Measurements from ENCODE around the gene REXO4. TPM values are rescaled to one million over a fixed set of nuclear protein-coding genes. Genes with fewer than 3 reads are reported as not detected.

The REXO4 gene
- total and polyA plus RNA-seq, 2 donors (not counting 1 experiment from before 2014, with no cell fraction given): 16.6 to 21.1 TPM

- H3K9me3 ChIP-seq (ENCODE audit: control insufficient read depth, insufficient read depth, low read depth, low read length): no peaks in the 10 kb centered on the region
- no peak for DNase-seq (ENCODE audit: low read depth in 2 of 2)
- no peak for TF ChIP-seq EZH2 (IDR thresholded peaks at IDR 0.05; ENCODE audit: low read length, missing control alignments)
- no peak for TF ChIP-seq CTCF (conservative IDR thresholded peaks at IDR 0.05 in 1 of 2, IDR thresholded peaks at IDR 0.05 in 1 of 2; ENCODE audit: low read depth in 1 of 2, low read length in 2 of 2)
Observed at GRCh38 chr9:133401588-133401987, 16.2 kb downstream of the REXO4 start.

GRCh38 chr9:133400292-133400691 is 17.5 kb downstream of the REXO4 start:
- Histone ChIP-seq H3K79me2 (ENCODE audit: control insufficient read depth, insufficient read depth, low read length) (no peaks in the 10 kb centered on the region), H3K27me3 (ENCODE audit: control insufficient read depth, insufficient read depth, low read length) (peaks cover 3% of the 10 kb centered on the region), H3K9ac (ENCODE audit: insufficient read depth, low read length) (no peak overlapping the region), H2AFZ (ENCODE audit: low read length) (no peak overlapping the region), H3K9me3 (ENCODE audit: control insufficient read depth, insufficient read depth, low read depth, low read length) (no peaks in the 10 kb centered on the region), H3K27ac (ENCODE audit: insufficient read depth, low read length) (no peak overlapping the region), H3K36me3 (ENCODE audit: control insufficient read depth, insufficient read depth, low read length) (peaks cover 3% of the 10 kb centered on the region), H3K4me1 (ENCODE audit: control insufficient read depth, extremely low read depth, insufficient read depth, low read length) (no peaks in the 10 kb centered on the region), H3K4me3 (replicated peaks in 1 of 4; ENCODE audit: control extremely low read depth in 1 of 4, insufficient read depth in 1 of 4, low read depth in 3 of 4, low read length in 4 of 4) (no peak overlapping the region), H4K20me1 (ENCODE audit: control insufficient read depth, extremely low read depth, insufficient read depth, low read length) (no peaks in the 10 kb centered on the region), H3K4me2 (ENCODE audit: extremely low read depth, insufficient read depth, low read length) (no peak overlapping the region)
- TF ChIP-seq EZH2 (IDR thresholded peaks at IDR 0.05; ENCODE audit: low read length, missing control alignments): no peak
- no peak for TF ChIP-seq CTCF (conservative IDR thresholded peaks at IDR 0.05 in 1 of 2, IDR thresholded peaks at IDR 0.05 in 1 of 2; ENCODE audit: low read depth in 1 of 2, low read length in 2 of 2)
- DNase-seq (ENCODE audit: low read depth in 2 of 2): no peak

More at GRCh38 chr9:133401588-133401987, 16.2 kb downstream of the REXO4 start:
- no peak overlapping the region for H3K9ac ChIP-seq (ENCODE audit: insufficient read depth, low read length)
- no peak overlapping the region for H3K4me2 ChIP-seq (ENCODE audit: extremely low read depth, insufficient read depth, low read length)
- no peak overlapping the region for H3K4me3 ChIP-seq (replicated peaks in 1 of 4; ENCODE audit: control extremely low read depth in 1 of 4, insufficient read depth in 1 of 4, low read depth in 3 of 4, low read length in 4 of 4)
- H3K27me3 ChIP-seq (ENCODE audit: control insufficient read depth, insufficient read depth, low read length): no peaks in the 10 kb centered on the region
- H3K4me1 ChIP-seq (ENCODE audit: control insufficient read depth, extremely low read depth, insufficient read depth, low read length): peaks cover 2% of the 10 kb centered on the region
- no peaks in the 10 kb centered on the region for H4K20me1 ChIP-seq (ENCODE audit: control insufficient read depth, extremely low read depth, insufficient read depth, low read length)
- H3K27ac ChIP-seq (ENCODE audit: insufficient read depth, low read length): no peak overlapping the region
- H2AFZ ChIP-seq (ENCODE audit: low read length): no peak overlapping the region
- peaks cover 4% of the 10 kb centered on the region for H3K36me3 ChIP-seq (ENCODE audit: control insufficient read depth, insufficient read depth, low read length)
- H3K79me2 ChIP-seq (ENCODE audit: control insufficient read depth, insufficient read depth, low read length): no peaks in the 10 kb centered on the region

DNA sequence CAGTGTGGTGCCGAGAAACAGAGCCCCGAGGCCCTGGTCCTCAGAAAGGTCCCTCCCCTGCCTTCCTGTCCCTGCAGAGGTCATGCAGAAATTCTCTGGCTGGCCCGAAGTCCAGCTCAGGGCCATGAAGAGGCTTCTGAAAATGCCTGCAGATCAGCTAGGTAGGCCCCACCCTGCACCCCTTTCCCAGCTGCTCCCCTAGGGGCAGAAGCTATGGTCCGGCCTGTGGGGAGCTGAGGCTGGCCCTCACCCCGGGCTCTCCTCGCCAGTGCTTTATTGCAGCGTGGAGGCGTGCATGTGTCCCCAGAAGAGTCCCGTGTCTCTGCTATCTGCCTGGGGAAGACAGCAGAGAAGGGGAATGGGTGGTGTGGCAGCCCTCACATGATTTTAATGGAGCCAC is 19.9 kb downstream of the REXO4 start:
- H3K36me3 ChIP-seq (ENCODE audit: control insufficient read depth, insufficient read depth, low read length): no peaks in the 10 kb centered on the region
- no peak overlapping the region for H3K9ac ChIP-seq (ENCODE audit: insufficient read depth, low read length)
- H3K4me3 ChIP-seq (replicated peaks in 1 of 4; ENCODE audit: control extremely low read depth in 1 of 4, insufficient read depth in 1 of 4, low read depth in 3 of 4, low read length in 4 of 4): no peak overlapping the region
- no peak for TF ChIP-seq EZH2 (IDR thresholded peaks at IDR 0.05; ENCODE audit: low read length, missing control alignments)
- TF ChIP-seq CTCF (conservative IDR thresholded peaks at IDR 0.05 in 1 of 2, IDR thresholded peaks at IDR 0.05 in 1 of 2; ENCODE audit: low read depth in 1 of 2, low read length in 2 of 2): no peak
- no peaks in the 10 kb centered on the region for H3K9me3 ChIP-seq (ENCODE audit: control insufficient read depth, insufficient read depth, low read depth, low read length)
- H2AFZ ChIP-seq (ENCODE audit: low read length): no peak overlapping the region
- H3K27ac ChIP-seq (ENCODE audit: insufficient read depth, low read length): no peak overlapping the region
- no peak for DNase-seq (ENCODE audit: low read depth in 2 of 2)
- no peaks in the 10 kb centered on the region for H3K79me2 ChIP-seq (ENCODE audit: control insufficient read depth, insufficient read depth, low read length)
- H3K27me3 ChIP-seq (ENCODE audit: control insufficient read depth, insufficient read depth, low read length): peaks cover 3% of the 10 kb centered on the region
- H3K4me1 ChIP-seq (ENCODE audit: control insufficient read depth, extremely low read depth, insufficient read depth, low read length): no peaks in the 10 kb centered on the region
- H3K4me2 ChIP-seq (ENCODE audit: extremely low read depth, insufficient read depth, low read length): no peak overlapping the region
- no peaks in the 10 kb centered on the region for H4K20me1 ChIP-seq (ENCODE audit: control insufficient read depth, extremely low read depth, insufficient read depth, low read length)
